ENCODE measurements around the gene SNRPN.

- TF ChIP-seq POLR2A (IDR thresholded peaks at IDR 0.05), result no peak
- TF ChIP-seq CTCF (IDR thresholded peaks at IDR 0.05), result no peak
Observed at GRCh38 chr15:24933716-24934115, 21.1 kb upstream of the SNRPN start.
